ENCODE results near the gene ITLN2.
"Not testable (repeated sequence)": the region's sequence is repeated elsewhere in the genome, so short reads cannot be mapped to it uniquely, and the experiment has no call there.

The ITLN2 gene

DNA sequence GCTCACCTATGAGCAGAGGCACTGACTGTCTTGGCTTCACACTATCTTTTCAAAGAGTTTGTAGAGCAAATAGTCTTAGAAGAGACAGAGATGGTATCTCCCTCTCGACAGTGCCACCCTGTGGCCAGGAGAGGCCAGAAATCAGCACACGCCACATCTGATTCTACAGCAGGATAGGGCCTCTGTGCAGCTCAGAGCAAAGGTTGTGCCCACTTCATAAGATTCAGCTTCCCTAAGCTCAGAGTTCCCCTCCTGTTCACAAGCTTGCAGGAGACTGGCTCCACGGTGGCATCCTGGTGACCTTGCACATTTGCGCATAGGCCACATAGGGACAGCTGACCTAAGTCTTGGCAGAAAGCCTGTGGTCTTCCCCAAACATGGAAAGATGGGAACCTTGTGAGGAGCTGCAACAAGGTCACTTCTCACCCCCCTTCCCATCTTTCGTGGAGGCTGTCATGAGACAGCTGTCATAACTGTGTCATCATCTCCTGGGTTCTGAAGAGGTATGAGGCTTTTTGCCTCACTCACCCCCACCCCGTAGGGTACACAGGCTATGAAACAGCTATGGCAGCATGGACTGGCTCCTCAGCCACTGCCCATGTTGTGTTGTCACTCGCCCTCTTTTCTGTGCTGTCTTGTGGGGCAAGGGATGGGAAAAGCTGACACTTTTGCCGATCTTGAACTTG is 3.0 kb downstream of the ITLN2 start:
- Histone ChIP-seq H3K9ac (ENCODE audit: low read depth, low read length, poor library complexity, severe bottlenecking) (no peak overlapping the region), H3F3A (ENCODE audit: low read depth) (no peaks in the 10 kb centered on the region), H3K4me1 (ENCODE audit: insufficient read depth, low read length, poor library complexity, severe bottlenecking) (no peaks in the 10 kb centered on the region), H3K27me3 (ENCODE audit: insufficient read depth, low read length, poor library complexity, severe bottlenecking) (no peaks in the 10 kb centered on the region), H3K4me3 (ENCODE audit: low read length, poor library complexity, severe bottlenecking) (no peak overlapping the region), H4K20me1 (ENCODE audit: insufficient read depth, low read length, poor library complexity, severe bottlenecking) (no peaks in the 10 kb centered on the region), H3K9me2 (replicated peaks; ENCODE audit: low read depth, low read length) (no peaks in the 10 kb centered on the region), H3K36me3 (ENCODE audit: insufficient read depth, low read length) (no peaks in the 10 kb centered on the region), H2AFZ (ENCODE audit: low read length) (no peak overlapping the region), H3K4me2 (ENCODE audit: low read depth, low read length, poor library complexity, severe bottlenecking) (no peak overlapping the region), H3K9me3 (ENCODE audit: insufficient read depth, low read depth, low read length) (no peaks in the 10 kb centered on the region), H3K79me2 (ENCODE audit: insufficient read depth, low read length) (no peaks in the 10 kb centered on the region)
- TF ChIP-seq EZH2phosphoT487 (IDR thresholded peaks at IDR 0.05; ENCODE audit: borderline replicate concordance), result no peak
- TF ChIP-seq, protein P1, sequence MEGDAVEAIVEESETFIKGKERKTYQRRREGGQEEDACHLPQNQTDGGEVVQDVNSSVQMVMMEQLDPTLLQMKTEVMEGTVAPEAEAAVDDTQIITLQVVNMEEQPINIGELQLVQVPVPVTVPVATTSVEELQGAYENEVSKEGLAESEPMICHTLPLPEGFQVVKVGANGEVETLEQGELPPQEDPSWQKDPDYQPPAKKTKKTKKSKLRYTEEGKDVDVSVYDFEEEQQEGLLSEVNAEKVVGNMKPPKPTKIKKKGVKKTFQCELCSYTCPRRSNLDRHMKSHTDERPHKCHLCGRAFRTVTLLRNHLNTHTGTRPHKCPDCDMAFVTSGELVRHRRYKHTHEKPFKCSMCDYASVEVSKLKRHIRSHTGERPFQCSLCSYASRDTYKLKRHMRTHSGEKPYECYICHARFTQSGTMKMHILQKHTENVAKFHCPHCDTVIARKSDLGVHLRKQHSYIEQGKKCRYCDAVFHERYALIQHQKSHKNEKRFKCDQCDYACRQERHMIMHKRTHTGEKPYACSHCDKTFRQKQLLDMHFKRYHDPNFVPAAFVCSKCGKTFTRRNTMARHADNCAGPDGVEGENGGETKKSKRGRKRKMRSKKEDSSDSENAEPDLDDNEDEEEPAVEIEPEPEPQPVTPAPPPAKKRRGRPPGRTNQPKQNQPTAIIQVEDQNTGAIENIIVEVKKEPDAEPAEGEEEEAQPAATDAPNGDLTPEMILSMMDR (conservative IDR thresholded peaks at IDR 0.05; ENCODE audit: low read length), result peak; percentile 95

DNA sequence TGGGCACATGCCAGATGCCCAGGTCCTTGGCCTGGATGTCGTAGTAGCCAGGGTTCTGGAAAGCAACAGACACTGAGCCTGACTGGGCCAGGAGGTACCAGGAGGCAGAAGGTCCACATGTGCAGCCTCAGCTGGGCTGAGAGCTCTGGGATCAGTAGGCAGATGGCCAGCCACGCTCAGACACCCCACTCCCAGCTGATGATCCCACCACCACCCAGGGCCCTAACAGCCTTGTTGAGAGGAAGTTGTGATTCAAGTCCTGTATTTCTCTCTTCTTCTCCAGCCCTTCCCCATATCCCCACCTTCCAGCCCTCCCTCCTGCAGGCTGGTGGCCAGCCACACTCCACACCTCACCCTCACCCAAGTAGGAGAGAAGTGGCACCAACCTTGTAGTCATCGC is 4.0 kb downstream of the ITLN2 start:
- Histone ChIP-seq H3K4me2 (ENCODE audit: low read depth, low read length, poor library complexity, severe bottlenecking) (no peak overlapping the region), H3K4me3 (ENCODE audit: low read length, poor library complexity, severe bottlenecking) (no peak overlapping the region), H4K20me1 (ENCODE audit: insufficient read depth, low read length, poor library complexity, severe bottlenecking) (no peaks in the 10 kb centered on the region), H3K36me3 (ENCODE audit: insufficient read depth, low read length) (no peaks in the 10 kb centered on the region), H3K79me2 (ENCODE audit: insufficient read depth, low read length) (no peaks in the 10 kb centered on the region), H2AFZ (ENCODE audit: low read length) (no peak overlapping the region), H3K27me3 (ENCODE audit: insufficient read depth, low read length, poor library complexity, severe bottlenecking) (no peaks in the 10 kb centered on the region), H3K9me2 (replicated peaks; ENCODE audit: low read depth, low read length) (no peaks in the 10 kb centered on the region), H3K4me1 (ENCODE audit: insufficient read depth, low read length, poor library complexity, severe bottlenecking) (no peaks in the 10 kb centered on the region), H3F3A (ENCODE audit: low read depth) (no peaks in the 10 kb centered on the region), H3K9ac (ENCODE audit: low read depth, low read length, poor library complexity, severe bottlenecking) (no peak overlapping the region), H3K9me3 (ENCODE audit: insufficient read depth, low read depth, low read length) (no peaks in the 10 kb centered on the region)
- TF ChIP-seq EZH2phosphoT487 (IDR thresholded peaks at IDR 0.05; ENCODE audit: borderline replicate concordance), result no peak
- TF ChIP-seq, protein P1 (conservative IDR thresholded peaks at IDR 0.05; ENCODE audit: low read length), result no peak

DNA sequence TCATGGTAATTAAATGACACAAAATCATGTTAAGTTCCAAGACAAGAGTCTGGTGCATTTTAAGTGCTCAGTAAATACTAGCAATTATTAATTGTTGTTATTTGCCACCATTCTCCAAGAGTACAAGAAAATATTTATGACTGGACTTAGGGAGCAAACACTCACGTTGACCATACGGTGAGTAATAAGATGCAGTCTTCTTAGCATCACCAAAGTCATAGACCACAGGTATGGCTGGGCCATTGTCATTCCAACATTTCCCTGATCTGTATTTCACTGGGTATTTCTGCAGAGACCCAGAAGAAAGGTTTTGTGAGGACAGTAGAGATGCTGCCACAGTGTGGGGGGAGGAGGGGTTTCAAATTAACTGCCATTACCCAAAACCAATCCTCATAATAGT is 4.7 kb downstream of the ITLN2 start:
- no peaks in the 10 kb centered on the region for H4K20me1 ChIP-seq (ENCODE audit: insufficient read depth, low read length, poor library complexity, severe bottlenecking)
- H3K36me3 ChIP-seq (ENCODE audit: insufficient read depth, low read length), result no peaks in the 10 kb centered on the region
- no peak overlapping the region for H3K4me3 ChIP-seq (ENCODE audit: low read length, poor library complexity, severe bottlenecking)
- TF ChIP-seq, protein P1 (conservative IDR thresholded peaks at IDR 0.05; ENCODE audit: low read length), result no peak
- no peak for TF ChIP-seq EZH2phosphoT487 (IDR thresholded peaks at IDR 0.05; ENCODE audit: borderline replicate concordance)
- H3K9me3 ChIP-seq (ENCODE audit: insufficient read depth, low read depth, low read length), result no peaks in the 10 kb centered on the region
- H3K9ac ChIP-seq (ENCODE audit: low read depth, low read length, poor library complexity, severe bottlenecking), result no peak overlapping the region
- H3K4me1 ChIP-seq (ENCODE audit: insufficient read depth, low read length, poor library complexity, severe bottlenecking), result no peaks in the 10 kb centered on the region
- H3K9me2 ChIP-seq (replicated peaks; ENCODE audit: low read depth, low read length), result no peaks in the 10 kb centered on the region
- no peak overlapping the region for H2AFZ ChIP-seq (ENCODE audit: low read length)
- no peaks in the 10 kb centered on the region for H3K27me3 ChIP-seq (ENCODE audit: insufficient read depth, low read length, poor library complexity, severe bottlenecking)
- H3F3A ChIP-seq (ENCODE audit: low read depth), result no peaks in the 10 kb centered on the region
- H3K4me2 ChIP-seq (ENCODE audit: low read depth, low read length, poor library complexity, severe bottlenecking), result no peak overlapping the region
- no peaks in the 10 kb centered on the region for H3K79me2 ChIP-seq (ENCODE audit: insufficient read depth, low read length)

DNA sequence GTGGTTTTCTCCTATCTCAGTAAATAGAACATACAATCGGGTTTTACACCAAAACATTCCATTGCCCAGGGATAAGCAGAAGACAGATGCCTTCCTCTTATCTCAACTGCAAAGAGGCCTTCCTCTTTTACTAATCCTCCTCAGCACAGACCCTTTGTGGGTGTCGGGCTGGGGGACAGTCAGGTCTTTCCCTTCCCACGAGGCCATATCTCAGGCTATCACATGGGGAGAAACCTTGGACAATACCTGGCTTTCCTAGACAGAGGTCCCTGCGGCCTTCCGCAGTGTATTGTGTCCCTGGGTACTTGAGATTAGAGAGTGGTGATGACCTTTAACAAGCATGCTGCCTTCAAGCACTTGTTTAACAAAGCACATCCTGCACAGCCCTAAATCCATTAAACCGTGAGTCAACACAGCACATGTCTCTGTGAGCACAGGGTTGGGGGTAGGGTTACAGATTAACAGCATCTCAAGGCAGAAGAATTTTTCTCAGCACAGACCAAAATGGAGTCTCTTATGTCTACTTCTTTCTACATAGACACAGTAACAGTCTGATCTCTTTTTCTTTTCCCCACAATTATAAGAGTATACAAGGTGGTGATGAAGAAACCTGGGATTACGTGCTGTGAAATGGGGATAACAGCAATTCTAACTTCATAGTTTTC is 5.3 kb downstream of the ITLN2 start:
- H3K27me3 ChIP-seq (ENCODE audit: insufficient read depth, low read length, poor library complexity, severe bottlenecking); H3K9me2 ChIP-seq (replicated peaks; ENCODE audit: low read depth, low read length); H2AFZ ChIP-seq (ENCODE audit: low read length); H3K36me3 ChIP-seq (ENCODE audit: insufficient read depth, low read length); H3K9me3 ChIP-seq (ENCODE audit: insufficient read depth, low read depth, low read length); H3K79me2 ChIP-seq (ENCODE audit: insufficient read depth, low read length); H3K4me2 ChIP-seq (ENCODE audit: low read depth, low read length, poor library complexity, severe bottlenecking); H3K4me3 ChIP-seq (ENCODE audit: low read length, poor library complexity, severe bottlenecking); H3K4me1 ChIP-seq (ENCODE audit: insufficient read depth, low read length, poor library complexity, severe bottlenecking); H3K9ac ChIP-seq (ENCODE audit: low read depth, low read length, poor library complexity, severe bottlenecking); H4K20me1 ChIP-seq (ENCODE audit: insufficient read depth, low read length, poor library complexity, severe bottlenecking); H3F3A ChIP-seq (ENCODE audit: low read depth): not testable (repeated sequence)

DNA sequence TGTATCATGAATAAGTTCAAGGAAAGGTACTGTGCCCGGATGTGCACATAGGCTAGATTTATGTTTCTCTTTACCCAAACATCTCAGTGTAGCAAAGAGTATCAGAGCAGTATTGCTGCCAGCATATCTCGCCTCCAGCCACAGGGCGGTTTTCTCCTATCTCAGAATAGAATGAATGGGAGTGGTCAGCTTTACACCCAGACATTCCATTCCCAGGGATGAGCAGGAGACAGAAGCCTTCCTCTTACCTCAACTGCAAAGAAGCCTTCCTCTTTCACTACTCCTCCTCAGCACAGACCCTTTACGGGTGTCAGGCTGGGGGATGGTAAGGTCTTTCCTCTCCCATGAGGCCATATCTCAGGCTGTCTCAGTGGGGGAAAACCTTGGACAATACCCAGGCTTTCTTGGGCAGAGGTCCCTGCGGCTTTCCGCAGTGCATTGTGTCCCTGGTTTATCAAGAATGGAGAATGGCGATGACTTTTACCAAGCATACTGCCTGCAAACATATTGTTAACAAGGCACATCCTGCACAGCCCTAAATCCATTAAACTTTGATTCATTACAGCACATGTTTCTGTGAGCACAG is 7.3 kb downstream of the ITLN2 start:
- not testable (repeated sequence) for H3K9me2 ChIP-seq (replicated peaks; ENCODE audit: low read depth, low read length); H3K9ac ChIP-seq (ENCODE audit: low read depth, low read length, poor library complexity, severe bottlenecking); H3K36me3 ChIP-seq (ENCODE audit: insufficient read depth, low read length); H3K4me3 ChIP-seq (ENCODE audit: low read length, poor library complexity, severe bottlenecking); H3K27me3 ChIP-seq (ENCODE audit: insufficient read depth, low read length, poor library complexity, severe bottlenecking); H3K4me1 ChIP-seq (ENCODE audit: insufficient read depth, low read length, poor library complexity, severe bottlenecking); H3K9me3 ChIP-seq (ENCODE audit: insufficient read depth, low read depth, low read length); H4K20me1 ChIP-seq (ENCODE audit: insufficient read depth, low read length, poor library complexity, severe bottlenecking); H3K79me2 ChIP-seq (ENCODE audit: insufficient read depth, low read length); H3K4me2 ChIP-seq (ENCODE audit: low read depth, low read length, poor library complexity, severe bottlenecking); H2AFZ ChIP-seq (ENCODE audit: low read length); H3F3A ChIP-seq (ENCODE audit: low read depth)

All from Loucy (cell line).